H54 (cell line): ENCODE measurements around the gene ERCC8.

Experiments used
- DNase-seq: peaks from one replicate; pipeline ENCODE4 v3.0.0; 2011; ENCODE audit warnings: low spot score, mixed read lengths; ENCODE audit not compliant: insufficient read length
- FAIRE-seq: peaks from 3 replicates; lab custom pipeline; 2011; peaks lifted over from hg19 to GRCh38; lab: Jason Lieb, UNC
- POLR2A ChIP-seq: IDR thresholded peaks from 2 replicates; pipeline ENCODE4 v1.6.1; 2011; ENCODE audit warnings: low read depth, mild to moderate bottlenecking, low read length

Gene ERCC8

DNA sequence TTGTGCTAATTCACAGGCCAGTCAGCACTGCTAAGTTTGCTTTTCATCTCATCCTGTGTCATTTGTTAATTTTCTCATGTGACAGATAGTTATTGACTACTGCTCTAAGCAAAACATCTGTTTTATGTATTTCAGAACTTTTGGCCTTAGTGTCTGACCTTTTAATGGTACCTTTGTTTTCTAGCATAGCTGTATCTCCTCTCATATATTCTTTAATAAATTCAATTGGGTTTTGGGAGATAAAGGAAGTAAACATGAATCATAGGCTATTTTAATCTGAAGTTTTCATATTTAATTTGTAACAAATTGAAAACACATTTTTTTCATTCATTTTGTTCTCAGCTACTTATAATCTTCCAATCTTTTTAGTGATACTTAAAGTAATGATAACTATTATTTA lies 13.2 kb upstream of the ERCC8 start:
- FAIRE-seq (no peak), DNase-seq (no peak)
- TF ChIP-seq POLR2A: no peak

- no peak for FAIRE-seq
- no peak for TF ChIP-seq POLR2A
- DNase-seq: no peak
Measured at GRCh38 chr5:60955239-60955638, 10.4 kb upstream of the ERCC8 start.

- no peak for TF ChIP-seq POLR2A
- DNase-seq: no peak
- no peak for FAIRE-seq
Measured at GRCh38 chr5:60948738-60949137, 3.9 kb upstream of the ERCC8 start.

GRCh38 chr5:60945813-60946187 lies 930 bp upstream of the ERCC8 start:
- DNase-seq: peak; percentile 15
- peak; percentile 27 for FAIRE-seq
- no peak for TF ChIP-seq POLR2A

- no peak for TF ChIP-seq POLR2A
- no peak for DNase-seq
- FAIRE-seq: no peak
Measured at GRCh38 chr5:60943624-60944023, 1.2 kb downstream of the ERCC8 start.

- DNase-seq: no peak
- no peak for FAIRE-seq
- TF ChIP-seq POLR2A: no peak
Measured at GRCh38 chr5:60929024-60929423, 15.8 kb downstream of the ERCC8 start.

- no peak for TF ChIP-seq POLR2A
- DNase-seq (no peak), FAIRE-seq (no peak)
Measured at GRCh38 chr5:60927450-60927849, 17.4 kb downstream of the ERCC8 start.

DNA sequence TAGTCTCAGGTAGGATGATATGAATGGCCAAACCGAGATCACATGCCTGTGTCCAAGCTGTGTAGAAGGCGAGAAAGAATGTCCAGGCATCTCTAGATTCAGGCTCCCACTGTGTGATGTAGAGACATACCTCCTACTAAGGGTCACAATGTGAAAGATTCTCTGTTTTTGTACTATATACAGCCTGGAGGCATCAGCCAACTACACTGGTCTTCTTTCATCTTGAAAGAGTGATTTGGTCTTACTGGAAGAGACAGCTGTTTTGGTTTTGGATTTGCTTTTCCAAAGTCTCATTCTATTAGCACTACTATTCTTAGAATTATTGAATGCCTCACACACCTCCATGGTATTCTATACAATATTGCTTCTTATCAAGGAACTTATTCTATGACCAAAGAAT lies 26.4 kb downstream of the ERCC8 start:
- DNase-seq (no peak), FAIRE-seq (peak; percentile 36)
- no peak for TF ChIP-seq POLR2A

- FAIRE-seq: no peak
- no peak for DNase-seq
- no peak for TF ChIP-seq POLR2A
Measured at GRCh38 chr5:60916646-60917045, 28.2 kb downstream of the ERCC8 start.

GRCh38 chr5:60903356-60903755 lies 41.5 kb downstream of the ERCC8 start:
- FAIRE-seq: no peak

GRCh38 chr5:60896991-60897390 lies 47.9 kb downstream of the ERCC8 start:
- FAIRE-seq (no peak), DNase-seq (no peak)
- no peak for TF ChIP-seq POLR2A

More at GRCh38 chr5:60903356-60903755, 41.5 kb downstream of the ERCC8 start:
- no peak for TF ChIP-seq POLR2A
- DNase-seq: no peak

DNA sequence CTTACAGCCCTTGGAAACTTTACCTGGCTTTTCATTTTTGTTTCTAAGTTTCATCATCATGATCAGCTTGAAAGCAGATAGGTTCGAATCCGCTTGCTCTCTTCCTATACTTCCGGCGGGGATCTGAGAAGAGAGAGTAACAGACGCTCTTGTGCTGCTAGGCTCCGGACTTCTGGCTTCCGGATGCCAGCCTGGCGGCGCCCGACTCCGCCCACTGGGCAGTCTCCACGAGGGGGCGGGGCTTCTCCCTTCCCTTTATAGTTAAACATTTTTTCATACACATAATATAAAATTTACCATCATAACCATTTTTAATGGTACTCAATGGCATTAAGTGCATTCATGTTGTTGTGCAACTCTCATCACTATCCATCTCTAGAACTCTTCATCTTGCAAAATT lies 51.3 kb downstream of the ERCC8 start:
- DNase-seq (no peak), FAIRE-seq (no peak)
- no peak for TF ChIP-seq POLR2A

GRCh38 chr5:60891667-60892066 lies 53.2 kb downstream of the ERCC8 start:
- FAIRE-seq: no peak
- TF ChIP-seq POLR2A: no peak
- no peak for DNase-seq

DNA sequence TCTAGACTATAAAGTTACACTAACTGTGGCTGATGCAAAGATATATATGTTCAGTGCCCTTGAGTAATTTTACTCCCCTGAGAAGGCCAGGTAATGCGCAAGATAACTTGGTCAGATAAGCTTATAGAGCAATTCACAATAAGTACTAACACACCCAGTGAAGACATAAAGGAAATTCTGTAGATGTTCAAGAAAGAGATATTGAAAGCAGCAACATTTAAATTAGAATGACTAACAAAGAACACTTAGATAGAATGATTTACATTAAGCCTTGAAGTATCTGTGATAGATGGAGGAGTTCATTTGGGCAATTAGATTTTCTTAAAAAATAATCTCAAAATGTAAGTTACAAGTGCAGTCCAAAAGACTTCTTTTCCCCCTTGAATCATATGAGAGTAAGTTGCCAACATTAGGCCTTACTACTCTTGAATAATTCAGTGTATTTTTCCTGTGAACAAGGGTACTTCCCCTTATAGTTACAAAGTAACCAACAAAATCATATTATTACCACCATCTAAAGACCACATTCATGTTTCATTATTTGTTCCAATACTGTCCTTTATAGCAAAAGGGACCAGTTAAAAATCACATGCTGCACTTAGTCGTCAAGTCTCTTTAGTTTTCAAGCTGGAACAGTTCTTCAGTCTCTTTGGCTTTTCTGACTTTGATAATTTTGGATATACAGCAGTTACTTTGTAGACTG lies 56.4 kb downstream of the ERCC8 start:
- no peak for DNase-seq
- TF ChIP-seq POLR2A: no peak
- no peak for FAIRE-seq

GRCh38 chr5:60887746-60888145 lies 57.1 kb downstream of the ERCC8 start:
- DNase-seq: no peak
- no peak for FAIRE-seq
- TF ChIP-seq POLR2A: no peak
